Stimulated activated CD4-positive, alpha-beta T cell treated with anti-CD3 and anti-CD28 coated beads, TNF-alpha, amount 100 ng/mL, for 48 hours (primary cell): ENCODE results near the gene CDK9.

ENCODE experiments used
- DNase-seq, 3 donors: peaks; one replicate each; pipeline ENCODE4 v3.0.0-alpha.2; 2020; ENCODE audit warnings: low read depth in 3 of 3

The CDK9 gene

GRCh38 chr9:127761491-127761956, 24.3 kb upstream of the CDK9 start:
- no peak for DNase-seq

GRCh38 chr9:127762111-127762676, 23.6 kb upstream of the CDK9 start:
- no peak for DNase-seq

GRCh38 chr9:127763918-127764384, 21.9 kb upstream of the CDK9 start:
- no peak for DNase-seq

- DNase-seq: no peak
These were observed 20.4 kb upstream of the CDK9 start for GRCh38 chr9:127765418-127765817.

GRCh38 chr9:127767410-127767809, 18.4 kb upstream of the CDK9 start:
- no peak for DNase-seq

GRCh38 chr9:127767909-127768331, 17.9 kb upstream of the CDK9 start:
- DNase-seq: no peak

- no peak for DNase-seq
These were observed 17.1 kb upstream of the CDK9 start for GRCh38 chr9:127768698-127769097.

- DNase-seq: no peak
These were observed 16.7 kb upstream of the CDK9 start for GRCh38 chr9:127769101-127769500.

GRCh38 chr9:127769929-127770582, 15.8 kb upstream of the CDK9 start:
- no peak for DNase-seq

GRCh38 chr9:127770583-127770904, 15.3 kb upstream of the CDK9 start:
- no peak for DNase-seq

GRCh38 chr9:127770905-127771569, 14.8 kb upstream of the CDK9 start:
- peak; percentile 94 to 98 (median 96) for DNase-seq

GRCh38 chr9:127771570-127772189, 14.2 kb upstream of the CDK9 start:
- no peak for DNase-seq

- DNase-seq: no peak
These were observed 13.2 kb upstream of the CDK9 start for GRCh38 chr9:127772603-127773002.

- DNase-seq: no peak
These were observed 12.6 kb upstream of the CDK9 start for GRCh38 chr9:127773272-127773671.

- no peak for DNase-seq
These were observed 11.9 kb upstream of the CDK9 start for GRCh38 chr9:127773981-127774380.

GRCh38 chr9:127776195-127776923, 9.5 kb upstream of the CDK9 start:
- peak in 2 of 3 donors; percentile 56 to 67 for DNase-seq

- DNase-seq: no peak
These were observed 8.9 kb upstream of the CDK9 start for GRCh38 chr9:127776924-127777289.

GRCh38 chr9:127777368-127777980, 8.4 kb upstream of the CDK9 start:
- DNase-seq: no peak

GRCh38 chr9:127778280-127779135, 7.3 kb upstream of the CDK9 start, which contains the start of gene SH2D3C:
TSS of gene SH2D3C (minus strand) at chr9:127778666. CDS start at chr9:127778627, 39 bp downstream.
- DNase-seq: peak in 1 of 3 donors; percentile 60
